Right lobe of liver (tissue), 6 donors: ENCODE results near the gene ASB16. TPM values are rescaled to one million over a fixed set of nuclear protein-coding genes. Genes with fewer than 3 reads are reported as not detected.

Source experiments
- ATAC-seq, 4 donors: fragments of 200-7000 bp; cut with Tn5 transposase; one replicate each; pipeline ENCODE4 v1.9.1; 2020; ENCODE audit warnings: mild to moderate bottlenecking in 4 of 4, moderate library complexity in 4 of 4
- DNase-seq, 3 donors: peaks; one replicate each; pipeline ENCODE4 v3.0.0-alpha.2; 2020
- H3K27ac ChIP-seq, 3 donors: fragments of 200-600 bp; one replicate each; pipeline ENCODE4 v1.8.0; 2022
- H3K27me3 ChIP-seq, 2 donors: fragments of 200-600 bp; one replicate each; pipeline ENCODE4 v1.8.0; 2022
- H3K36me3 ChIP-seq, 4 donors: fragments of 200-600 bp; sonication (generic) in 1 of 4; one replicate each; pipeline versions ENCODE4 v1.5.1 to v1.8.0; 2017 to 2022; ENCODE audit warnings: control low read depth in 1 of 4
- H3K4me1 ChIP-seq, 4 donors: fragments of 200-600 bp; sonication (generic) in 1 of 4; one replicate each; pipeline versions ENCODE4 v1.5.1 to v1.8.0; 2017 to 2022; ENCODE audit warnings: control low read depth in 1 of 4
- H3K4me3 ChIP-seq, 3 donors: fragments of 200-600 bp; one replicate each; pipeline ENCODE4 v1.8.0; 2022
- H3K9me3 ChIP-seq, 4 donors: fragments of 200-600 bp; sonication (generic) in 1 of 4; one replicate each; pipeline versions ENCODE4 v1.5.1 to v1.8.0; 2017 to 2022; ENCODE audit warnings: control low read depth in 1 of 4
- POLR2A ChIP-seq: fragments of 450-650 bp; IDR thresholded peaks from one replicate; pipeline ENCODE4 v1.6.1; 2017; ENCODE audit warnings: antibody characterized with exemption, mild to moderate bottlenecking
- WGBS: methylation state at CpG from one replicate; pipeline ENCODE4 v1.1.6; 2018; ENCODE audit warnings: low coverage, low lambda C conversion rate; ENCODE audit not compliant: insufficient coverage; ENCODE audit errors: missing lambda C conversion rate; 5-methylcytosine and 5-hydroxymethylcytosine counted together
- intact Hi-C, 2 donors: fragments of 100-400 bp; cut with DNase I; formaldehyde crosslinking; loops; one replicate each; pipeline versions ENCODE4 v1.11.2 to v1.14.1; 2022
- total RNA-seq, 6 experiments: library from RNA; depleted of rRNA in 2 of 6; stranded (reverse); fragments of >200 nt in 2 of 6; fragmentation: NEBNext Ultra II Directional in 3 of 6; extraction: Animal tissue kit (Norgen Biotek cat#: 25700) in 3 of 6; gene quantifications; one replicate each; pipeline versions ENCODE4 v1.1.0 to v1.2.4, GENCODE V29; 2016 to 2023
- TF ChIP-seq, protein P1 (sequence below), 4 donors: fragments of 200-600 bp in 3 of 4; fragments of 450-650 bp in 1 of 4; IDR thresholded peaks; one replicate each; pipeline versions ENCODE4 v1.5.1 to v1.8.0; 2016 to 2022; ENCODE audit warnings: antibody characterized with exemption in 4 of 4, mild to moderate bottlenecking in 2 of 4
- donor health status: DM: no; HTN: yes; CAD: no.
- donor health status: DM: no; HTN: no; CAD: no.
- donor health status: DM: no; HTN: no; CAD: no.
- donor health status: DM: no; HTN: yes; CAD: no.
- donor health status: DM: no; HTN: yes; CAD: no.

ASB16 gene
- total RNA-seq, 6 experiments from 2014 or later = 1.5 TPM; not detected in 5

- no peaks in the 10 kb centered on the region for H3K9me3 ChIP-seq
- ATAC-seq = peak; percentile 90 to 95 (median 93)
- H3K27me3 ChIP-seq = no peaks in the 10 kb centered on the region
- DNase-seq = peak; percentile 99
- H3K4me1 ChIP-seq = peaks cover 0 to 3% (median 0%) of the 10 kb centered on the region in 4 donors
- peaks cover 0 to 23% (median 6%) of the 10 kb centered on the region in 4 donors for H3K36me3 ChIP-seq
- intact Hi-C loops = loop anchor here in 1 of 2 donors (10.0 kb wide), 1 partner anchor 65 kb away; no protein-coding TSS in a partner anchor
- peak; percentile 39 for TF ChIP-seq POLR2A
- TF ChIP-seq, protein P1, sequence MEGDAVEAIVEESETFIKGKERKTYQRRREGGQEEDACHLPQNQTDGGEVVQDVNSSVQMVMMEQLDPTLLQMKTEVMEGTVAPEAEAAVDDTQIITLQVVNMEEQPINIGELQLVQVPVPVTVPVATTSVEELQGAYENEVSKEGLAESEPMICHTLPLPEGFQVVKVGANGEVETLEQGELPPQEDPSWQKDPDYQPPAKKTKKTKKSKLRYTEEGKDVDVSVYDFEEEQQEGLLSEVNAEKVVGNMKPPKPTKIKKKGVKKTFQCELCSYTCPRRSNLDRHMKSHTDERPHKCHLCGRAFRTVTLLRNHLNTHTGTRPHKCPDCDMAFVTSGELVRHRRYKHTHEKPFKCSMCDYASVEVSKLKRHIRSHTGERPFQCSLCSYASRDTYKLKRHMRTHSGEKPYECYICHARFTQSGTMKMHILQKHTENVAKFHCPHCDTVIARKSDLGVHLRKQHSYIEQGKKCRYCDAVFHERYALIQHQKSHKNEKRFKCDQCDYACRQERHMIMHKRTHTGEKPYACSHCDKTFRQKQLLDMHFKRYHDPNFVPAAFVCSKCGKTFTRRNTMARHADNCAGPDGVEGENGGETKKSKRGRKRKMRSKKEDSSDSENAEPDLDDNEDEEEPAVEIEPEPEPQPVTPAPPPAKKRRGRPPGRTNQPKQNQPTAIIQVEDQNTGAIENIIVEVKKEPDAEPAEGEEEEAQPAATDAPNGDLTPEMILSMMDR (IDR thresholded peaks at IDR 0.05) = no peak
- peak within 1 kb of the TSS; percentile 90 to 96 (median 92) for H3K27ac ChIP-seq
- H3K4me3 ChIP-seq = peak within 1 kb of the TSS; percentile 79 to 96 (median 83)
- WGBS = 0% methylated on average over 9 of the region's 126 CpGs
Observed at GRCh38 chr17:44199553-44200477, 29.3 kb downstream of the ASB16 start, which contains the start of gene ATXN7L3. TSS of gene ATXN7L3 (minus strand) at chr17:44199884. CDS start at chr17:44198070, 1,814 bp downstream.

DNA sequence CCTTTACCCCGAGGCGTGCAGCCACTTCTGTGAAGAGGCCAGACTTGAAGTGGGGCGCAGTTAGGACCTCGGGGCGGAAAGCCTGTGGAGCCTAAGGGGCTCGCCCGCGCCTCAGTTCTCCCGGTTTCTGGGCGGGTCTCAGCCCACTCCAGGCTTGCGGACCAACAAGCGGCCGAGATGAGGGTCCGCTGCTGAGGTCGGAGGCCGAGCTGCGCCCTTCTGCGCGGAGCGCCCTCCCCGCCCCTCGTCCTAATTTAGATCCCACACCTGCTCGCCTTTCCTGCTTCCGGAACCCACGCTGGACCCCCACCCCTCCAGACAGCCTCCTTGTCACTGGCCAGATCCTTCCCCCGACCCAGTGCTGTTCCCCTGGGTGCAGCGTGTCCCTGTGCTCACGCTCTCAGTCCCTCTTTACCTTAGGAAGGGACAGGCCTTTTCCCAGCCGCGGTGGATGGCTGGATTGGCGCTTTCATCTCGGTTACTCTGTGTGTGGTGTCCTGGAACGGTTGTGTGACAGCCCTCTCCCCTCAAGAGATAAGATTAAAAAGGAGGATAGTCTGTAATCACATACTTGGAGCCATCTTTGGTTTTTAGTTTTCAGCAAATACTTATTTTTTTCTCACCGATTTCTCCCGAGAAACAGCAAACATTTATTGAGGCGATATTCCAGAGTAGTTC is 30.1 kb downstream of the ASB16 start:
- peaks cover 0 to 15% (median 2%) of the 10 kb centered on the region in 4 donors for H3K36me3 ChIP-seq
- ATAC-seq = no peak
- H3K4me1 ChIP-seq = peaks cover 0 to 3% (median 0%) of the 10 kb centered on the region in 4 donors
- peak overlapping the region; percentile 79 to 96 (median 83) for H3K4me3 ChIP-seq
- H3K27me3 ChIP-seq = no peaks in the 10 kb centered on the region
- H3K9me3 ChIP-seq = no peaks in the 10 kb centered on the region
- intact Hi-C loops = no loop called here
- TF ChIP-seq POLR2A = no peak
- peak in 1 of 3 donors; percentile 48 for DNase-seq
- 7% methylated on average over 16 of the region's 36 CpGs for WGBS
- H3K27ac ChIP-seq = peak overlapping the region; percentile 90 to 96 (median 92)

DNA sequence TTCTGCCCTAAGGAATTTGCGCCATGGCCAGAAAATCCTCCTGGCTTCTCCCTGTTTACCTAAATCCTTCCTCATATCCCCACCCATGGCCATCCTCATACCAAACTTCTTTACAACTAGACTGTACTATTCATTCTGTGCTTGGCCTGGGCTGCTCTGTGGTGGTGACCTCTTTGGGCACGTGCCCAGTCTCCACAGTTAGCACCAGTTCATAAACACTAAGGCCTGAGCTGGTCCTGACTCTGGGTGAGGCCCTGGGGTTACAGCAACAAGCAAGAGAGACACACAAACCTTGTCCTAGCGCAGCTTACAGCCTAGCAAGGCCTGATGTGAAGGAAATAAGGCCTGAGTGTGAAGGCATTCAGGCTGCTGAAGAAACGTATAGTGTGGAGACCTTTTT is 32.3 kb downstream of the ASB16 start:
- Histone ChIP-seq H3K4me3 (no peak overlapping the region), H3K4me1 (peaks cover 0 to 3% (median 0%) of the 10 kb centered on the region in 4 donors), H3K27me3 (no peaks in the 10 kb centered on the region), H3K27ac (no peak overlapping the region), H3K9me3 (no peaks in the 10 kb centered on the region), H3K36me3 (peaks cover 0 to 8% (median 3%) of the 10 kb centered on the region in 4 donors)
- TF ChIP-seq, protein P1 (IDR thresholded peaks at IDR 0.05) = no peak
- DNase-seq (peak in 1 of 3 donors; percentile 57), ATAC-seq (no peak)
- intact Hi-C loops = no loop called here
- 60% methylated on average over 4 of the region's 4 CpGs for WGBS

DNA sequence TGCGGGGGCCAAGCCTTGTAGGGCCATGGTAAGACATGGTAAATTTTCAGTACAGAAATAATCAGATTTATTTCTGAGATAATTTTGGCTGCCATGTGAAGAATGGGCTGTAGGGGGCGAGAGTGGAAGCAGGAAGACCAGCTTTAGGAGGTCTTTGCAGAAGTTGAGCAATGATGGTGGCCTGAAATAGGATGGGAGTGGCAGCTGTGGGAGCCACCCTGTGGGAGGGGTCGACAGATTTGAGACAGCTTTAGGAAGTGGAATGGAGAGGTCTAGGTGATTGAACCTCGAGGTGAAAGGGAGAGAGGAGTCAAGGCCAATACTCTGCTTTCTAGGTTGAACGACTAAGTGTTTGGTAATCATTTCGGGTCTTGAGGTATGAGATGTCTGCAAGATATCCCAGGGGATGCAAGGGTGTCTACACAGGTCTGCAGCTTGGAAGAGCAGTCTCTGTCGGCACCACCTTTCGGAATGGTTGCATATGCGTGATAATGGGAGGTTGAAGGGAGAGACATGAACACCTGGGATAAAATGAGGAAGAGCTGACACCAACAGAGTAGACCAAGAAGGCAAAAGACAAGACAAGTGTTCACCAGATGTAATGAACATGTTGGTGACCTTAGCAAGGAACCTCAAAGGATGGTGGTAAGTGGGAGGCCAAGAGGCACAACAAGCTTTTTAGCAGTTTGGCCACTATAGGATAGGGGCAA is 33.4 kb downstream of the ASB16 start:
- 52% methylated on average over 9 of the region's 9 CpGs for WGBS
- no peak for ATAC-seq
- no peak overlapping the region for H3K4me3 ChIP-seq
- peaks cover 0 to 18% (median 6%) of the 10 kb centered on the region in 4 donors for H3K36me3 ChIP-seq
- H3K27ac ChIP-seq = no peak overlapping the region
- TF ChIP-seq, protein P1 (IDR thresholded peaks at IDR 0.05) = peak; percentile 48 to 61 (median 56)
- no peak for TF ChIP-seq POLR2A
- H3K4me1 ChIP-seq = no peaks in the 10 kb centered on the region
- DNase-seq = no peak
- H3K9me3 ChIP-seq = no peaks in the 10 kb centered on the region
- intact Hi-C loops = no loop called here
- no peaks in the 10 kb centered on the region for H3K27me3 ChIP-seq
